HS-5 (cell line): ENCODE results near the gene PHACTR3.

Experiments used
- DNase-seq: peaks from one replicate; pipeline ENCODE4 v3.0.0-alpha.2; 2012; ENCODE audit warnings: low read depth

The PHACTR3 gene

DNA sequence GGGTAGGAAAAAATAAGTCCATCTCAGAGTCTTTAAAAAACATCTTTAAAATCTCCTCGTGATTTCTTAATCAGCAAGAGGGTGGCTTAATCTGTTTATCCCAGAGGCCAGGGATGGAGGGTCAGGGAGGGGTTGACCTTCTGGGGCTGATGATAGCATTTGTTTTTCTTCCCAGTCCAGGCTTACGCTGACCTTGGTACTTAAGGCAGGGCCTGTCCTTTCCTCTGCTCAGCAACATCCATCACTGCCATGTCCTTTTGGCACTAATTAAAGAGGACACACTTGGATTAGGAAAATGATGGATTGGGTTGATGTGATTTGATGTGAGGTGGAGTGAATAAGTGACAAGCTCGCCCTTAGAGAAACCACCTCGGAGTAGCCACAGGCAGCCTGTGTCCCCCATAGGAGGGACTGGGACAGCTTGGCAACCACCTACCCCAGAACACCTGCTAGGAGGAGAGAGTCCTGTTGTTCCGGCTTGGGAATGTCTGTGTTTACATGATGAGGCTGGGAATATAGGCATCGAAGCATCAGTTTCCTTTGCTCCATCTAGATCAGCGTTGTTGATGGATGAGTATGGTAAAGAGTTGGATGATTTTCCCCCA lies 44.2 kb downstream of the PHACTR3 start:
- no peak for DNase-seq

GRCh38 chr20:59650418-59650817 lies 46.1 kb downstream of the PHACTR3 start:
- DNase-seq, result no peak

GRCh38 chr20:59652381-59652780 lies 48.0 kb downstream of the PHACTR3 start:
- DNase-seq, result no peak

DNA sequence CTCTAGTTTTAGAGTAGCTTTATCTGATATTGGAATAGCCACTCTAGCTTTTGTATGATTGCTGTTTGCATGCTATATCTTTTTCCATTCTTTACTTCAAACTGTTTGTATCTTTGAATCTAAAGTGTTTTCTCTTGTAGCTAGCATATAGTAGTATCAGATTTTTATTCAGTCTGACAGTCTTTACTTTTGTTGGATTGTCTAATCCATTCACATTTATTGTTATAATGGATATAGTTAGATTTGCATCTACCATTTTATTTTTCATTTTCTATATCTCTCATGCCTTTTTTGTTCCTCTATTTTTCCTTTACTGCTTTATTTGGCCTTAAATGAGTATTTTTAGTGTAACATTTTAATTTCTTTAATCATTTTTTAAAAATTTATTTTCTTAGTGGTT lies 52.1 kb downstream of the PHACTR3 start:
- DNase-seq, result no peak

DNA sequence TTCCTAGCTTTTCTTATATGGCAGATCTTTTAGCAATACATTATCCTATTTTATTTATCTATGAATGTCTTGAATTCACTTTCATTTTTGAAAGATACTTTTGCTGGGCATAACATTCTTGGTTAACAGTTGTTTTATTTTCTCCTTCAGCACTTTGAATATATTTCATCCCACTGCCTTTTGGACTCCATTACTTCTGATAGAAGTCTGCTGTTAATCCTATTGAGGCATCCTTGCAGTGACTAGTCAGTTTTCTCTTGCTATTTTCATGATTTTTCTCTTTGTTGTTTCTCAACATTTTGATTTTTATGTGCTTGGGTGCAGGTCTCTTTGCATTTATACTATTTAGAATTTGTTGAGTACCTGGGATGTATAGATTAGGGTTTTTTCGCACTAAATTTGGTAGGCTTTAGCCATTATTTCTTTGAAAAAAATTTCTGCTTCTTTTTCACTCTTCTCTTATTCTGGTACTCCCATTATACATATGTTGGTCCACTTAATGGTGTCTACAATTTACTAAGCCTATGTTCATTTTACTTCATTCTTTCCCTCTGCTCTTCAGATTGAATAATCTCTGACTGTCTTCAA lies 53.2 kb downstream of the PHACTR3 start:
- no peak for DNase-seq

GRCh38 chr20:59660471-59660870 lies 56.1 kb downstream of the PHACTR3 start:
- no peak for DNase-seq

GRCh38 chr20:59661153-59661552 lies 56.8 kb downstream of the PHACTR3 start:
- DNase-seq, result no peak

GRCh38 chr20:59661621-59662020 lies 57.3 kb downstream of the PHACTR3 start:
- no peak for DNase-seq

DNA sequence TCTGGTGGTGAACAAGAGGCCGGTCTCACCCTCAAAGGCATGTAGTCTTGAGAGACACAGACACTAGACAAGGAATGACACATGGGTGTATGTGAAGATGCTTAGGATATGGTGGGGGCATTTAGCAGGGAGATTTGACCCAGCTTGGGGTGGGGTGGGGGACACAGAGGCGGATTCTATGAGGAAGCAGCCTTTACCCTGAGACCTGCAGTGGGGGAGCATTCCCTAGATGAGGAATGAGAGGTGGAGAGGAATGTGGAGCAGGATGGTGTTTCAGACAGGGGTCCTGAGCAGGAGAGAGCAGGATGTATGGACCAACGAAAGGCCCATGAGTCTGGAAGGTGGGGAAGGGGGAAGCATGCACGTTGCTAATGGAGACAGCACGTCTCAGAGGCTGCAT lies 57.8 kb downstream of the PHACTR3 start:
- DNase-seq, result no peak

- DNase-seq, result no peak
Measured at GRCh38 chr20:59662856-59663512, 58.6 kb downstream of the PHACTR3 start.

GRCh38 chr20:59663513-59664060 lies 59.2 kb downstream of the PHACTR3 start:
- DNase-seq, result no peak

- DNase-seq, result no peak
Measured at GRCh38 chr20:59664421-59664941, 60.1 kb downstream of the PHACTR3 start.

GRCh38 chr20:59665656-59666555 lies 61.6 kb downstream of the PHACTR3 start:
- DNase-seq, result no peak

GRCh38 chr20:59666586-59666985 lies 62.2 kb downstream of the PHACTR3 start:
- DNase-seq, result no peak

DNA sequence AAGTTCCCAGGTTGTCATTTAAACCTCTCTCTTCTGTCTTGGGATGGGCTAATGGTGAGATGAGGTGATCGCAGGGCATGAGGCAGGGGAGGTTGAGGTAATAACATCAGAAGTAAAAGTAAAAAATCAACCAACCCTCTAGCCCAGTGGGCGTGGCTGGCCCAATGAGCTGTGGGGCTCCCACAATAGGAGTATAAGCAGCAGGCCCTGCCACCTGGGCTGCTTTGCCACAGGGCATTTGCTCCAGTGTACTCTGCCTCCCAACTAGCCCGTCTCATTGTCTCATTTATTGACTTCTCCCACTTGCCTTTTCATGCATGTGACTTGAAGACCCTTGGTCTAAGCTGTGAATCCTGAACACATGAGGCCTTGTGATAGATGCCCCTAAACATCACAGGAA lies 62.8 kb downstream of the PHACTR3 start:
- DNase-seq, result no peak

- no peak for DNase-seq
Measured at GRCh38 chr20:59667981-59668515, 63.7 kb downstream of the PHACTR3 start.

GRCh38 chr20:59668926-59669850 lies 64.8 kb downstream of the PHACTR3 start:
- DNase-seq, result no peak

DNA sequence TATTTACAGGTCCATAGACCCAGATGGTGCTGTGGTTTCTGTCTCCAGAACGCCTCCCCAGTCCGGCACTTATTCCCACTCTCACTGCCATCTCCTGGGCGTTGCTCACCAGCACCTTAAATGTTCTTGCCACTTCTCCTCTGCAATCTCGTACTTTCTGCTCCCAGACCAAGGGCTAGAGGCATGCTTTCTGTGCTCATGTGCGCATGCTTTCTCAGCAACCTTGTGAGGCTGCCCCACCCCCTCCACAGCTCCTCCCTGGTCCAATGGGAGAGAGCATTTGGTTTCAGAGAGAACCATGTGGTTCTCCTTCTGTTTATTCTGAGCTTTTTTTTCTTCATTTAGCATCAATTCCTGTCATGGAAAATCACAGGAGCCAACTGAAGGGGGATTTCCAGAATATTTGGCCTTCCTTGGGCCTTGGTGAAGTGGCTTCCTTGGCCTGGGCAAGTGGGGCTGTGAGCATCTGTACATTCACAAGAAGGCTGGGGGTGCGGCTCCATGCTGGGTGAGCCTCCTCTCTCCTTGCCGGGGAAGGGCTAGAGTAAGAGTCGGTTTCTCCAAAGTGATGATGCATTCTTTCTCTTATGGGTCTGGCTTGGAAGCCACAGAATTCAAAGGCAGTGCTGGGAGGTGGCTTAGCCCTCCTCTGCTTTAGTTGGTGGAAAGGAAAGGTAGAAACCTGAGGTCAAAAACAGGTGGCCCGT lies 66.6 kb downstream of the PHACTR3 start:
- no peak for DNase-seq

GRCh38 chr20:59671661-59672471 lies 67.5 kb downstream of the PHACTR3 start:
- no peak for DNase-seq
